Measurements from ENCODE around the gene TMEM184A.

Gene TMEM184A

GRCh38 chr7:1503390-1503789, 52.6 kb downstream of the TMEM184A start:
- H3K4me3 ChIP-seq (ENCODE audit: insufficient read depth, low read depth, low read length, poor library complexity, severe bottlenecking) = peak overlapping the region; percentile 100
- H3K27ac ChIP-seq (ENCODE audit: insufficient read depth, low read length, poor library complexity, severe bottlenecking) = no peak overlapping the region
- DNase-seq = no peak
- H3K36me3 ChIP-seq (ENCODE audit: control insufficient read depth, insufficient read depth, low read length) = peaks cover 27% of the 10 kb centered on the region
- H3K27me3 ChIP-seq (replicated peaks; ENCODE audit: control insufficient read depth, insufficient read depth, low read length, poor library complexity, severe bottlenecking) = no peaks in the 10 kb centered on the region
- H3K4me1 ChIP-seq (ENCODE audit: control insufficient read depth, insufficient read depth, low read length, poor library complexity, severe bottlenecking) = peaks cover 17% of the 10 kb centered on the region
- H3K9me3 ChIP-seq (ENCODE audit: control insufficient read depth, low read length) = no peaks in the 10 kb centered on the region

- no peaks in the 10 kb centered on the region for H3K9me3 ChIP-seq (ENCODE audit: control insufficient read depth, low read length)
- H3K36me3 ChIP-seq (ENCODE audit: control insufficient read depth, insufficient read depth, low read length) = peaks cover 32% of the 10 kb centered on the region
- peaks cover 17% of the 10 kb centered on the region for H3K4me1 ChIP-seq (ENCODE audit: control insufficient read depth, insufficient read depth, low read length, poor library complexity, severe bottlenecking)
- peak overlapping the region; percentile 100 for H3K4me3 ChIP-seq (ENCODE audit: insufficient read depth, low read depth, low read length, poor library complexity, severe bottlenecking)
- H3K27me3 ChIP-seq (replicated peaks; ENCODE audit: control insufficient read depth, insufficient read depth, low read length, poor library complexity, severe bottlenecking) = no peaks in the 10 kb centered on the region
- no peak overlapping the region for H3K27ac ChIP-seq (ENCODE audit: insufficient read depth, low read length, poor library complexity, severe bottlenecking)
- no peak for DNase-seq
Observed at GRCh38 chr7:1502845-1503244, 53.2 kb downstream of the TMEM184A start.

GRCh38 chr7:1501487-1502270, 54.3 kb downstream of the TMEM184A start:
- Histone ChIP-seq H3K27me3 (replicated peaks; ENCODE audit: control insufficient read depth, insufficient read depth, low read length, poor library complexity, severe bottlenecking) (no peaks in the 10 kb centered on the region), H3K4me3 (ENCODE audit: insufficient read depth, low read depth, low read length, poor library complexity, severe bottlenecking) (no peak overlapping the region), H3K9me3 (ENCODE audit: control insufficient read depth, low read length) (no peaks in the 10 kb centered on the region), H3K36me3 (ENCODE audit: control insufficient read depth, insufficient read depth, low read length) (peaks cover 44% of the 10 kb centered on the region), H3K27ac (ENCODE audit: insufficient read depth, low read length, poor library complexity, severe bottlenecking) (no peak overlapping the region), H3K4me1 (ENCODE audit: control insufficient read depth, insufficient read depth, low read length, poor library complexity, severe bottlenecking) (peaks cover 13% of the 10 kb centered on the region)
- DNase-seq = no peak

- Histone ChIP-seq H3K27me3 (replicated peaks; ENCODE audit: control insufficient read depth, insufficient read depth, low read length, poor library complexity, severe bottlenecking) (no peaks in the 10 kb centered on the region), H3K36me3 (ENCODE audit: control insufficient read depth, insufficient read depth, low read length) (peaks cover 57% of the 10 kb centered on the region)
Observed at GRCh38 chr7:1500064-1500807, 55.8 kb downstream of the TMEM184A start.

GRCh38 chr7:1499367-1500029, 56.5 kb downstream of the TMEM184A start:
- peaks cover 12% of the 10 kb centered on the region for H3K4me1 ChIP-seq (ENCODE audit: control insufficient read depth, insufficient read depth, low read length, poor library complexity, severe bottlenecking)
- H3K27me3 ChIP-seq (replicated peaks; ENCODE audit: control insufficient read depth, insufficient read depth, low read length, poor library complexity, severe bottlenecking) = no peaks in the 10 kb centered on the region
- H3K9me3 ChIP-seq (ENCODE audit: control insufficient read depth, low read length) = no peaks in the 10 kb centered on the region
- no peak for DNase-seq
- H3K27ac ChIP-seq (ENCODE audit: insufficient read depth, low read length, poor library complexity, severe bottlenecking) = no peak overlapping the region
- peaks cover 60% of the 10 kb centered on the region for H3K36me3 ChIP-seq (ENCODE audit: control insufficient read depth, insufficient read depth, low read length)
- no peak overlapping the region for H3K4me3 ChIP-seq (ENCODE audit: insufficient read depth, low read depth, low read length, poor library complexity, severe bottlenecking)

More at GRCh38 chr7:1500064-1500807, 55.8 kb downstream of the TMEM184A start:
- H3K4me3 ChIP-seq (ENCODE audit: insufficient read depth, low read depth, low read length, poor library complexity, severe bottlenecking) = no peak overlapping the region
- H3K9me3 ChIP-seq (ENCODE audit: control insufficient read depth, low read length) = no peaks in the 10 kb centered on the region
- H3K27ac ChIP-seq (ENCODE audit: insufficient read depth, low read length, poor library complexity, severe bottlenecking) = no peak overlapping the region
- peaks cover 12% of the 10 kb centered on the region for H3K4me1 ChIP-seq (ENCODE audit: control insufficient read depth, insufficient read depth, low read length, poor library complexity, severe bottlenecking)
- no peak for DNase-seq

- no peak overlapping the region for H3K27ac ChIP-seq (ENCODE audit: insufficient read depth, low read length, poor library complexity, severe bottlenecking)
- H3K9me3 ChIP-seq (ENCODE audit: control insufficient read depth, low read length) = no peaks in the 10 kb centered on the region
- no peak overlapping the region for H3K4me3 ChIP-seq (ENCODE audit: insufficient read depth, low read depth, low read length, poor library complexity, severe bottlenecking)
- H3K27me3 ChIP-seq (replicated peaks; ENCODE audit: control insufficient read depth, insufficient read depth, low read length, poor library complexity, severe bottlenecking) = no peaks in the 10 kb centered on the region
- peaks cover 12% of the 10 kb centered on the region for H3K4me1 ChIP-seq (ENCODE audit: control insufficient read depth, insufficient read depth, low read length, poor library complexity, severe bottlenecking)
- H3K36me3 ChIP-seq (ENCODE audit: control insufficient read depth, insufficient read depth, low read length) = peaks cover 69% of the 10 kb centered on the region
- no peak for DNase-seq
Observed at GRCh38 chr7:1498370-1499305, 57.4 kb downstream of the TMEM184A start.

- H3K9me3 ChIP-seq (ENCODE audit: control insufficient read depth, low read length) = no peaks in the 10 kb centered on the region
- H3K36me3 ChIP-seq (ENCODE audit: control insufficient read depth, insufficient read depth, low read length) = peaks cover 71% of the 10 kb centered on the region
- no peak overlapping the region for H3K27ac ChIP-seq (ENCODE audit: insufficient read depth, low read length, poor library complexity, severe bottlenecking)
- DNase-seq = no peak
- peaks cover under 1% of the 10 kb centered on the region for H3K4me1 ChIP-seq (ENCODE audit: control insufficient read depth, insufficient read depth, low read length, poor library complexity, severe bottlenecking)
- no peaks in the 10 kb centered on the region for H3K27me3 ChIP-seq (replicated peaks; ENCODE audit: control insufficient read depth, insufficient read depth, low read length, poor library complexity, severe bottlenecking)
- no peak overlapping the region for H3K4me3 ChIP-seq (ENCODE audit: insufficient read depth, low read depth, low read length, poor library complexity, severe bottlenecking)
Observed at GRCh38 chr7:1497293-1497927, 58.6 kb downstream of the TMEM184A start.

- no peak for DNase-seq
- Histone ChIP-seq H3K9me3 (ENCODE audit: control insufficient read depth, low read length) (no peaks in the 10 kb centered on the region), H3K27ac (ENCODE audit: insufficient read depth, low read length, poor library complexity, severe bottlenecking) (no peak overlapping the region), H3K4me1 (ENCODE audit: control insufficient read depth, insufficient read depth, low read length, poor library complexity, severe bottlenecking) (no peaks in the 10 kb centered on the region), H3K36me3 (ENCODE audit: control insufficient read depth, insufficient read depth, low read length) (peaks cover 75% of the 10 kb centered on the region), H3K4me3 (ENCODE audit: insufficient read depth, low read depth, low read length, poor library complexity, severe bottlenecking) (no peak overlapping the region), H3K27me3 (replicated peaks; ENCODE audit: control insufficient read depth, insufficient read depth, low read length, poor library complexity, severe bottlenecking) (no peaks in the 10 kb centered on the region)
Observed at GRCh38 chr7:1496531-1497292, 59.3 kb downstream of the TMEM184A start.
